ENCODE measurements around the gene CORO1C. TPM values are rescaled to one million over a fixed set of nuclear protein-coding genes. Genes with fewer than 3 reads are reported as not detected.

Gene CORO1C
- total and polyA plus RNA-seq, 9 of the 15 experiments (the other 6 are each of a cell fraction or from before 2014, with no cell fraction given) = 55.2 to 280 (median 150) TPM

DNA sequence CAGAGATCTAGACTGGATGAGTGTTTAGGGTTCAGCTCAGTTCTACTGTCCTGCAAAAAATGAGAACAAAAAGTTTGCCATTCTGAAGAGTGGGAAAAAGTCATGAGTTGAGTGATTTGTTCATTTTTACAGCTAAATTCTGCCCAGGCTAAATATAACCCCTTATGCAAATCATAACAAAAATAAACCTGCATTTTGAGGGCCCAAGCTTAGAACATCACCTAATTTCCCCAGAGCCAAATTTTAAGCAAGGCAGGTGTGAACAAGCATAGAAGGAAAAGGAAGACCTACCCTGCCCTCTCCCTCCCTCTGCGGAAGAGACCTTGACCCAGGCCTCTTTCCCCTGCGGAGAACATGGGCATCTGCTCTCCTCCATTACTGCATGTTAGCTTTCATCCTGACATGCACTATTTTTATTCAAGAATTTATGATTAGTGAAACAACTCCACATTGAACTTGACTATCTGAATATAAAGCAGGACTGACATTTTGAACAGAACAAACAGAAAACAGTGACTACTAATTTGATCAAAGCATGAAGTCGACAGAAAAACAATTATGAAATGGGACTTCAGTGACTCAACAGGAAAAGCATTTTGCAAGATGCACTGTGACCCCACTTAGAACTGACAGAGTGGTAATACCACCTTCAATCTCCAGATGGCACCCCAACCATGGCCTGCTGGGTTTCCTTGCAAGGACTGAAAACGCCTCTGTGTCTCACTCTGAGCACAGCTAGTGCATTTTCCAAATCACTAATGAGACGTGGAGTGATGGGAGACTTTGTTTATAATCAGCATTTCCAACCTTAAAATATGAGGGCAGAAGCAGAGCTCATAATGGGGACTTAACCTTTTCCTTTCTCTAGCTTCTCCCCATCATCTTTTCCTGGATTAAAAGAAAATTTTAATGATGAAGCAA lies 66.7 kb downstream of the CORO1C start (continued):
- TF ChIP-seq ZNF584 (CRISPR knock-in tag; IDR thresholded peaks at IDR 0.05; ENCODE audit: low read depth) = no peak
- no peak for TF ChIP-seq ZBED1 (IDR thresholded peaks at IDR 0.05)
- 0 out of 4 replicates have a peak, but pooled peaks of 1 of the 2 experiments have one; percentile 24 for TF ChIP-seq FOXK2 (conservative IDR thresholded peaks at IDR 0.05 in 1 of 2, IDR thresholded peaks at IDR 0.05 in 1 of 2; ENCODE audit: low read depth in 2 of 2)
- no peak for TF ChIP-seq ZNF668 (CRISPR knock-in tag; IDR thresholded peaks at IDR 0.05)
- TF ChIP-seq, protein P1, sequence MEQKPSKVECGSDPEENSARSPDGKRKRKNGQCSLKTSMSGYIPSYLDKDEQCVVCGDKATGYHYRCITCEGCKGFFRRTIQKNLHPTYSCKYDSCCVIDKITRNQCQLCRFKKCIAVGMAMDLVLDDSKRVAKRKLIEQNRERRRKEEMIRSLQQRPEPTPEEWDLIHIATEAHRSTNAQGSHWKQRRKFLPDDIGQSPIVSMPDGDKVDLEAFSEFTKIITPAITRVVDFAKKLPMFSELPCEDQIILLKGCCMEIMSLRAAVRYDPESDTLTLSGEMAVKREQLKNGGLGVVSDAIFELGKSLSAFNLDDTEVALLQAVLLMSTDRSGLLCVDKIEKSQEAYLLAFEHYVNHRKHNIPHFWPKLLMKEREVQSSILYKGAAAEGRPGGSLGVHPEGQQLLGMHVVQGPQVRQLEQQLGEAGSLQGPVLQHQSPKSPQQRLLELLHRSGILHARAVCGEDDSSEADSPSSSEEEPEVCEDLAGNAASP (IDR thresholded peaks at IDR 0.05) = no peak
- TF ChIP-seq EGR1 (conservative IDR thresholded peaks at IDR 0.05) = no peak
- TF ChIP-seq RFX1 (IDR thresholded peaks at IDR 0.05) = no peak
- no peak for TF ChIP-seq SIN3B (IDR thresholded peaks at IDR 0.05; ENCODE audit: low read depth)
- no peak for TF ChIP-seq NRF1 (conservative IDR thresholded peaks at IDR 0.05 in 1 of 2, IDR thresholded peaks at IDR 0.05 in 1 of 2)
- TF ChIP-seq TRIM28 (IDR thresholded peaks at IDR 0.05) = no peak
- TF ChIP-seq NR2C1 (IDR thresholded peaks at IDR 0.05) = no peak; the same call in none of the 2 replicates
- TF ChIP-seq NR2C1 (tag; IDR thresholded peaks at IDR 0.05) = peak; percentile 72
- TF ChIP-seq ZNF57 (CRISPR knock-in tag; IDR thresholded peaks at IDR 0.05) = no peak
- TF ChIP-seq ZNF239 (CRISPR knock-in tag; IDR thresholded peaks at IDR 0.05) = no peak
- no peak for TF ChIP-seq HDGF (IDR thresholded peaks at IDR 0.05)
- TF ChIP-seq, protein P2, sequence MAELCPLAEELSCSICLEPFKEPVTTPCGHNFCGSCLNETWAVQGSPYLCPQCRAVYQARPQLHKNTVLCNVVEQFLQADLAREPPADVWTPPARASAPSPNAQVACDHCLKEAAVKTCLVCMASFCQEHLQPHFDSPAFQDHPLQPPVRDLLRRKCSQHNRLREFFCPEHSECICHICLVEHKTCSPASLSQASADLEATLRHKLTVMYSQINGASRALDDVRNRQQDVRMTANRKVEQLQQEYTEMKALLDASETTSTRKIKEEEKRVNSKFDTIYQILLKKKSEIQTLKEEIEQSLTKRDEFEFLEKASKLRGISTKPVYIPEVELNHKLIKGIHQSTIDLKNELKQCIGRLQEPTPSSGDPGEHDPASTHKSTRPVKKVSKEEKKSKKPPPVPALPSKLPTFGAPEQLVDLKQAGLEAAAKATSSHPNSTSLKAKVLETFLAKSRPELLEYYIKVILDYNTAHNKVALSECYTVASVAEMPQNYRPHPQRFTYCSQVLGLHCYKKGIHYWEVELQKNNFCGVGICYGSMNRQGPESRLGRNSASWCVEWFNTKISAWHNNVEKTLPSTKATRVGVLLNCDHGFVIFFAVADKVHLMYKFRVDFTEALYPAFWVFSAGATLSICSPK (IDR thresholded peaks at IDR 0.05; ENCODE audit: borderline replicate concordance) = no peak
- no peak for TF ChIP-seq MTF1 (CRISPR knock-in tag; IDR thresholded peaks at IDR 0.05; ENCODE audit: borderline replicate concordance)
- TF ChIP-seq POLR2AphosphoS5 (IDR thresholded peaks at IDR 0.05; ENCODE audit: control insufficient read depth, insufficient read depth, low read depth, low read length) = no peak
- TF ChIP-seq, protein P3, sequence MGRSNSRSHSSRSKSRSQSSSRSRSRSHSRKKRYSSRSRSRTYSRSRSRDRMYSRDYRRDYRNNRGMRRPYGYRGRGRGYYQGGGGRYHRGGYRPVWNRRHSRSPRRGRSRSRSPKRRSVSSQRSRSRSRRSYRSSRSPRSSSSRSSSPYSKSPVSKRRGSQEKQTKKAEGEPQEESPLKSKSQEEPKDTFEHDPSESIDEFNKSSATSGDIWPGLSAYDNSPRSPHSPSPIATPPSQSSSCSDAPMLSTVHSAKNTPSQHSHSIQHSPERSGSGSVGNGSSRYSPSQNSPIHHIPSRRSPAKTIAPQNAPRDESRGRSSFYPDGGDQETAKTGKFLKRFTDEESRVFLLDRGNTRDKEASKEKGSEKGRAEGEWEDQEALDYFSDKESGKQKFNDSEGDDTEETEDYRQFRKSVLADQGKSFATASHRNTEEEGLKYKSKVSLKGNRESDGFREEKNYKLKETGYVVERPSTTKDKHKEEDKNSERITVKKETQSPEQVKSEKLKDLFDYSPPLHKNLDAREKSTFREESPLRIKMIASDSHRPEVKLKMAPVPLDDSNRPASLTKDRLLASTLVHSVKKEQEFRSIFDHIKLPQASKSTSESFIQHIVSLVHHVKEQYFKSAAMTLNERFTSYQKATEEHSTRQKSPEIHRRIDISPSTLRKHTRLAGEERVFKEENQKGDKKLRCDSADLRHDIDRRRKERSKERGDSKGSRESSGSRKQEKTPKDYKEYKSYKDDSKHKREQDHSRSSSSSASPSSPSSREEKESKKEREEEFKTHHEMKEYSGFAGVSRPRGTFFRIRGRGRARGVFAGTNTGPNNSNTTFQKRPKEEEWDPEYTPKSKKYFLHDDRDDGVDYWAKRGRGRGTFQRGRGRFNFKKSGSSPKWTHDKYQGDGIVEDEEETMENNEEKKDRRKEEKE (IDR thresholded peaks at IDR 0.05; ENCODE audit: borderline replicate concordance in 1 of 2, control insufficient read depth in 1 of 2, low read depth in 2 of 2, low read length in 1 of 2) = no peak
- no peak for TF ChIP-seq CBFB (CRISPR knock-in tag; IDR thresholded peaks at IDR 0.05)
- TF ChIP-seq, protein P4, sequence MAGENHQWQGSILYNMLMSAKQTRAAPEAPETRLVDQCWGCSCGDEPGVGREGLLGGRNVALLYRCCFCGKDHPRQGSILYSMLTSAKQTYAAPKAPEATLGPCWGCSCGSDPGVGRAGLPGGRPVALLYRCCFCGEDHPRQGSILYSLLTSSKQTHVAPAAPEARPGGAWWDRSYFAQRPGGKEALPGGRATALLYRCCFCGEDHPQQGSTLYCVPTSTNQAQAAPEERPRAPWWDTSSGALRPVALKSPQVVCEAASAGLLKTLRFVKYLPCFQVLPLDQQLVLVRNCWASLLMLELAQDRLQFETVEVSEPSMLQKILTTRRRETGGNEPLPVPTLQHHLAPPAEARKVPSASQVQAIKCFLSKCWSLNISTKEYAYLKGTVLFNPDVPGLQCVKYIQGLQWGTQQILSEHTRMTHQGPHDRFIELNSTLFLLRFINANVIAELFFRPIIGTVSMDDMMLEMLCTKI (IDR thresholded peaks at IDR 0.05; ENCODE audit: partially characterized antibody) = no peak
